ENCODE data around the gene B3GAT1.

Gene B3GAT1

DNA sequence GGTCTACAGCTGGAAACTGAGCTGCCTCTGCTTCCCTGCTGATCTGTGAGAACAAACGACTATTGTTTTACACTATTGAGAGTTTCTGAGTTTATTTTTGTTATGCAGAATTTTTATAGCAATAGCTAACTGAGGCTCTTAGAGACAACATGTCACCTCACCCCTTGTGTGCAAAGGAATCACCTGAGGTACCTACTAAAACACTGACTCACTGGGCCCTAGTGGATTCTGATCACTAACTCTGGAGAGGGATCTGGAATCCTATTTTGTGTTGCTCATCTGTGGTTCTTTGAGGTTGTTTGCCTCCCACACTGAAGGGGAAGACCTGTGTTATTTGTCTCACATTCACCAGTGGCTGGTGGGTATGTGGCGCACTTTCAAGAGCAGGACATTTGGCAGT lies 13.4 kb upstream of the B3GAT1 start:
- no peaks in the 10 kb centered on the region for H3K36me3 ChIP-seq
- TF ChIP-seq, protein P1, sequence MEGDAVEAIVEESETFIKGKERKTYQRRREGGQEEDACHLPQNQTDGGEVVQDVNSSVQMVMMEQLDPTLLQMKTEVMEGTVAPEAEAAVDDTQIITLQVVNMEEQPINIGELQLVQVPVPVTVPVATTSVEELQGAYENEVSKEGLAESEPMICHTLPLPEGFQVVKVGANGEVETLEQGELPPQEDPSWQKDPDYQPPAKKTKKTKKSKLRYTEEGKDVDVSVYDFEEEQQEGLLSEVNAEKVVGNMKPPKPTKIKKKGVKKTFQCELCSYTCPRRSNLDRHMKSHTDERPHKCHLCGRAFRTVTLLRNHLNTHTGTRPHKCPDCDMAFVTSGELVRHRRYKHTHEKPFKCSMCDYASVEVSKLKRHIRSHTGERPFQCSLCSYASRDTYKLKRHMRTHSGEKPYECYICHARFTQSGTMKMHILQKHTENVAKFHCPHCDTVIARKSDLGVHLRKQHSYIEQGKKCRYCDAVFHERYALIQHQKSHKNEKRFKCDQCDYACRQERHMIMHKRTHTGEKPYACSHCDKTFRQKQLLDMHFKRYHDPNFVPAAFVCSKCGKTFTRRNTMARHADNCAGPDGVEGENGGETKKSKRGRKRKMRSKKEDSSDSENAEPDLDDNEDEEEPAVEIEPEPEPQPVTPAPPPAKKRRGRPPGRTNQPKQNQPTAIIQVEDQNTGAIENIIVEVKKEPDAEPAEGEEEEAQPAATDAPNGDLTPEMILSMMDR (IDR thresholded peaks at IDR 0.05; ENCODE audit: low read depth, low read length) = no peak
- no peak overlapping the region for H3K4me3 ChIP-seq (ENCODE audit: low read depth, low read length)
- no peaks in the 10 kb centered on the region for H3K27me3 ChIP-seq
- no peak for DNase-seq
- no peaks in the 10 kb centered on the region for H3K9me3 ChIP-seq
- peaks cover 3% of the 10 kb centered on the region; the same call in 1 of the 2 replicates for H3K4me1 ChIP-seq

- H3K4me3 ChIP-seq (ENCODE audit: low read depth, low read length) = no peak overlapping the region
- TF ChIP-seq, protein P1 (IDR thresholded peaks at IDR 0.05; ENCODE audit: low read depth, low read length) = no peak
- no peak for DNase-seq
- peaks cover 7% of the 10 kb centered on the region for H3K4me1 ChIP-seq
- H3K9me3 ChIP-seq = no peaks in the 10 kb centered on the region
- H3K27me3 ChIP-seq = no peaks in the 10 kb centered on the region
- H3K36me3 ChIP-seq = no peaks in the 10 kb centered on the region
These were observed 11.1 kb upstream of the B3GAT1 start for GRCh38 chr11:134423106-134423505.

DNA sequence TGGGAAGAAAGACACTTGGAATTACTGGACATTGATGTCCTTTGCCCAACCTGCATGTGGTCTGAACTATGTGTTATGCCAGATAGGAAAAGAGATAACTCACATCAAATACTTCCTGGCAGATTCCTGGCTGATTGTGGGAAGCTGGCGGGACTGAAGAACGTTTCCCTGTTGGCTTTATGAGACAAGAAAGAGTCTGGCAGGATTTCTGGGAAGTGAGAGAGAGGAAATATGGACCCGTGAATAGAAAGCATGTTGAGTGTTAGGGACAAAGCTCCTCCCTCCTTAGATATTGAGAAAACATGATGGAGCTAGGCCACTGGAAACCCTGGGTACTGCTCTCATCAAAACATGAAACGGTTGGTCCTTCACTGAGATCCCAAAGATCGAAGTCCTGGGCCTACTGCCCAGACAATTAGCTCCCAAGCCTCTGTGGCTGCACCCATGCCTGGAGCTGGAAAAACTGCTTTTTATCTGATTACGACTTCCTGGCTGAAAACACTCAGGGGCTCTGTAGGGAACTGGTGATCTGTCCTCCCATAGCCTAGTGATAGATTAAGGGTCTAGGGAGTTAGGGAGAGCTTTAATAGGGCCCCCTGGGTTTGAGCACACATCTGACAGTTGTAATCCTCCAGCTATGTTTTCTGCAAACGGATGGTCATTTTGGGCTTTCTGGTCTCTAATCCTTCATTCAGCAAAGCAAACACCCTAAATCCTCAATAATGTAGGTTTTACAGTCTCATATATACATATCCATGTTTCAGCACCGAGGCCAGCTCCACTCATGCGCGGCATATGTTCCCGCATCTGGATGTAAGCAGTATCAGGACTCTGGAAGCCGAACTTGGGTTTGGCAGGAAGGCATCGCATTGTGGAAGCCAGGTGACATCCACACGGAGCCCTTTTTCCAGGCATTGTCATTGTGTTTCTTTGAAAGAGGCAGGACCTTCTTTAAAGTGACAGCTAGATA lies 6.1 kb upstream of the B3GAT1 start:
- peak; percentile 40 for DNase-seq
- Histone ChIP-seq H3K36me3 (no peaks in the 10 kb centered on the region), H3K9me3 (no peaks in the 10 kb centered on the region), H3K4me3 (ENCODE audit: low read depth, low read length) (no peak overlapping the region), H3K4me1 (peaks cover 42% of the 10 kb centered on the region), H3K27me3 (peaks cover 2% of the 10 kb centered on the region)
- TF ChIP-seq, protein P1 (IDR thresholded peaks at IDR 0.05; ENCODE audit: low read depth, low read length) = no peak

DNA sequence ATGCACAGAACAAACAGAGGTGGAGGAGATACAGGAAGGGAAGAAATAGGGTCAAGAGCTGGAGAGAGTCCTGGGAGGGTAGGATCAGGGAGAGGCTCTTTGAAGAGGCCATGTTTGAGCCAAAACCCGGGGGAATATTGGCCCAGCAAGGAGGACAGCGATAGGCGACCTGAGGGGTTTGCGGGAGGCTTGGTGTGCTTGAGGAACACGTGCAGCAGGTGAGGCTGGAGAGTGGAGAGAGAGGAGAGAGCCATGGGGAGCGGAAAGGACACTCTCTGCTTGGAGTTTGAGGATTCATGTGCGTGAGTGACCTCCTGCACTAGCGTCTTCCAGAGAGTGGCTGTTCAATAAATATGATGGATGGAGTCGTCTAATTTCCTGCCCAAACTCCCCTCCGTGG lies 4.7 kb upstream of the B3GAT1 start:
- no peaks in the 10 kb centered on the region for H3K36me3 ChIP-seq
- H3K4me1 ChIP-seq = peaks cover 43% of the 10 kb centered on the region
- TF ChIP-seq, protein P1 (IDR thresholded peaks at IDR 0.05; ENCODE audit: low read depth, low read length) = no peak
- no peak for DNase-seq
- H3K9me3 ChIP-seq = no peaks in the 10 kb centered on the region
- no peak overlapping the region for H3K4me3 ChIP-seq (ENCODE audit: low read depth, low read length)
- H3K27me3 ChIP-seq = peaks cover 9% of the 10 kb centered on the region

- H3K4me1 ChIP-seq = peaks cover 43% of the 10 kb centered on the region
- H3K4me3 ChIP-seq (ENCODE audit: low read depth, low read length) = peak overlapping the region; percentile 36
- H3K9me3 ChIP-seq = no peaks in the 10 kb centered on the region
- TF ChIP-seq, protein P1 (IDR thresholded peaks at IDR 0.05; ENCODE audit: low read depth, low read length) = no peak
- peaks cover 25% of the 10 kb centered on the region for H3K27me3 ChIP-seq
- peak; percentile 75 for DNase-seq
- H3K36me3 ChIP-seq = no peaks in the 10 kb centered on the region
These were observed 3.0 kb upstream of the B3GAT1 start for GRCh38 chr11:134414766-134415765.
